Thoracic aorta endothelial cell (primary cell): Measurements from ENCODE around the gene TSPY1. TPM values are rescaled to one million over a fixed set of nuclear protein-coding genes. Genes with fewer than 3 reads are reported as not detected.

Source experiments
- total RNA-seq: library from RNA; depleted of rRNA; stranded (reverse); fragments of >200 nt; gene quantifications from 2 replicates; pipeline ENCODE4 v1.2.3, GENCODE V29; 2012

Gene TSPY1, protein sequence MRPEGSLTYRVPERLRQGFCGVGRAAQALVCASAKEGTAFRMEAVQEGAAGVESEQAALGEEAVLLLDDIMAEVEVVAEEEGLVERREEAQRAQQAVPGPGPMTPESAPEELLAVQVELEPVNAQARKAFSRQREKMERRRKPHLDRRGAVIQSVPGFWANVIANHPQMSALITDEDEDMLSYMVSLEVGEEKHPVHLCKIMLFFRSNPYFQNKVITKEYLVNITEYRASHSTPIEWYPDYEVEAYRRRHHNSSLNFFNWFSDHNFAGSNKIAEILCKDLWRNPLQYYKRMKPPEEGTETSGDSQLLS
- total RNA-seq, result not detected in 2 replicates

DNA sequence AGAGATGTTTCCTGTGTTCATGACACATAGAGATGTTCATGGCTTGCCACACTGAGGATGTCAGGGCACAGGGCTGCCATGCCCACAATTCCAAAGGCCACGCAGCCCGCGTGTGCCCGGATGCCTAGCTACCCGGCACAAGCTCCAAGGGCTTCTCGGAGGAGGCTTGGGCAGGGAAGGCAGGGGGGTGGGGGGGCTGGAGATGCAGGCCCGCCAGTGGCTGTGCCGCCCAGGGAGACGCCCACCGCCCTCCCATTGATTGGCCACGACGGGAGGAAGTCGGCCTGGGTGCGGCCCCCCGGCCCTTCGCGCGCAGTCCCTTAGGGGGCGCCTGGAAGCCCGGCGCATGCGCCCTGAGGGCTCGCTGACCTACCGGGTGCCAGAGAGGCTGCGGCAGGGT is at the start of gene TSPY1:
Gene TSPY1 (plus strand): TSS at position 301 of the 400 bp plus-strand sequence. CDS start 46 bp downstream, at position 347.

DNA sequence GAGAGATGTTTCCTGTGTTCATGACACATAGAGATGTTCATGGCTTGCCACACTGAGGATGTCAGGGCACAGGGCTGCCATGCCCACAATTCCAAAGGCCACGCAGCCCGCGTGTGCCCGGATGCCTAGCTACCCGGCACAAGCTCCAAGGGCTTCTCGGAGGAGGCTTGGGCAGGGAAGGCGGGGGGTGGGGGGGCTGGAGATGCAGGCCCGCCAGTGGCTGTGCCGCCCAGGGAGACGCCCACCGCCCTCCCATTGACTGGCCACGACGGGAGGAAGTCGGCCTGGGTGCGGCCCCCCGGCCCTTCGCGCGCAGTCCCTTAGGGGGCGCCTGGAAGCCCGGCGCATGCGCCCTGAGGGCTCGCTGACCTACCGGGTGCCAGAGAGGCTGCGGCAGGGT is 20.2 kb downstream of the TSPY1 start, which contains the start of gene TSPY9:
Gene TSPY9 (plus strand): TSS at position 301 of the 400 bp plus-strand sequence. CDS start 46 bp downstream, at position 347.

Other genes starting within 250 kb of the TSPY1 start
- gene TSPY4, start 129.5 kb upstream of the TSPY1 start, total RNA-seq, result not detected in 2 replicates
- not detected in 2 replicates for gene TSPY8, start 109.2 kb upstream of the TSPY1 start, total RNA-seq
- gene TSPY3, start 68.5 kb upstream of the TSPY1 start, total RNA-seq, result not detected in 2 replicates
- not detected in 2 replicates for gene TSPY9, start 20.3 kb downstream of the TSPY1 start, total RNA-seq
- gene TSPY10, start 60.9 kb downstream of the TSPY1 start, total RNA-seq, result not detected in 2 replicates